GM12875 (cell line): Measurements from ENCODE around the gene GPR171.

Experiments used
- H3K4me3 ChIP-seq: one replicate; pipeline ENCODE4 v1.5.1; 2011; ENCODE audit warnings: low read depth, low read length, control low read depth
- TF ChIP-seq, protein P1 (sequence below): IDR thresholded peaks from 2 replicates; pipeline ENCODE4 v1.5.1; 2011; ENCODE audit warnings: low read depth, mild to moderate bottlenecking, control low read depth, inconsistent platforms, low read length, moderate library complexity, borderline replicate concordance; ENCODE audit not compliant: insufficient read depth

The GPR171 gene

DNA sequence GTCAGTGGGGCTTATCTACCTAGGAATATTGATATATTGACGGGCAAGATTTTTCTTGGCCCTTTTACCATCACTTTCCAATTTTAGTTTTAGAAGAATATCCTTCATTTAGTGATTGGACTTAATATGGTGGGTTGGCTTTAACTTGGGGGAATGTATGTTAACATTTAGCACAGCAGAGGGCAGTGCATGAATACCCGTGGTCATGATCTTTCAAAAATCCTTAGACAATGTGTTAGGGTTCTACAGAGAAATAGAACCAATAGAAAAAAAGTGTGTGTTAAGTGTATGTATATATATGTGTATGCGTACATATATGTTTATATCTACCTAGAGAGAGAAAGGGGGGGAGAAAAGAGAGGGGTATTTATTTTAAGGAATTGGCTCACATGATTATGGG lies 36.9 kb downstream of the GPR171 start:
- TF ChIP-seq, protein P1, sequence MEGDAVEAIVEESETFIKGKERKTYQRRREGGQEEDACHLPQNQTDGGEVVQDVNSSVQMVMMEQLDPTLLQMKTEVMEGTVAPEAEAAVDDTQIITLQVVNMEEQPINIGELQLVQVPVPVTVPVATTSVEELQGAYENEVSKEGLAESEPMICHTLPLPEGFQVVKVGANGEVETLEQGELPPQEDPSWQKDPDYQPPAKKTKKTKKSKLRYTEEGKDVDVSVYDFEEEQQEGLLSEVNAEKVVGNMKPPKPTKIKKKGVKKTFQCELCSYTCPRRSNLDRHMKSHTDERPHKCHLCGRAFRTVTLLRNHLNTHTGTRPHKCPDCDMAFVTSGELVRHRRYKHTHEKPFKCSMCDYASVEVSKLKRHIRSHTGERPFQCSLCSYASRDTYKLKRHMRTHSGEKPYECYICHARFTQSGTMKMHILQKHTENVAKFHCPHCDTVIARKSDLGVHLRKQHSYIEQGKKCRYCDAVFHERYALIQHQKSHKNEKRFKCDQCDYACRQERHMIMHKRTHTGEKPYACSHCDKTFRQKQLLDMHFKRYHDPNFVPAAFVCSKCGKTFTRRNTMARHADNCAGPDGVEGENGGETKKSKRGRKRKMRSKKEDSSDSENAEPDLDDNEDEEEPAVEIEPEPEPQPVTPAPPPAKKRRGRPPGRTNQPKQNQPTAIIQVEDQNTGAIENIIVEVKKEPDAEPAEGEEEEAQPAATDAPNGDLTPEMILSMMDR, result no peak
- H3K4me3 ChIP-seq, result no peak overlapping the region

DNA sequence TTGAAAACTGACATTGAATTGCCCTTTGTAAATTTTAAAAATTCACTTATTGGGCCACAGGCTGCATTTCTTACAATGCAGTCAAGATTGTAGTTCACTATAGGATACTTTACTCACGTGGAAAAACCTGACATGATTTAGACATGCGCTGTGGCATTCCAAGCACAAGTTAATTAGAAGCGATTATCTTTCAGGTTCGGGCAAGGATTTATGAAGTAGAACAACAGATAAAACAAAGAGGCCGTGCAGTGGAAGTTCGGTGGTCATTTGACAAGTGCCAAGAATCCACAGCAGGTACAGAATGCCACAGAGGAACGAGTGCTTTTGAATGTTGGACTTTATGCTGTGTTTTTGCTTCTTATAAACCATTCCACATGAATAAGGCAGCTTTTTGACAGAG lies 37.8 kb downstream of the GPR171 start:
- H3K4me3 ChIP-seq, result no peak overlapping the region
- TF ChIP-seq, protein P1, result no peak

DNA sequence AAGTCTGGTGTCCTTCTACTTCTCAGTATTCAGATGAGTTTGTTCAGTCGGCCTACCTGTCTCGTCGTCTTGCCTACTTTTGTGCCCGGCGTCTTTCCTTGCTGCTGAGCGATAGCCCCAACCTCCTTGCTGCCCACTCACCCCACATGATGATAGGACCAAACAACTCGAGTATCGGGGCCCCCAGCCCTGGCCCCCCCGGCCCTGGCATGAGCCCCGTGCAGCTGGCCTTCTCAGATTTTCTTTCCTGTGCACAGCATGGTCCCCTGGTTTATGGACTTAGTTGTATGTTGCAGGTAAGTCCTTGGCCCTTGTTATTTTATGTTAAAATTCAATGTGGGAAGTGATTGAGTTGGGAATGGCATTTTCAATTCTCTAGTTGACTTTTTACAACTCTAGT lies 43.2 kb downstream of the GPR171 start:
- TF ChIP-seq, protein P1, result no peak
- H3K4me3 ChIP-seq, result no peak overlapping the region

DNA sequence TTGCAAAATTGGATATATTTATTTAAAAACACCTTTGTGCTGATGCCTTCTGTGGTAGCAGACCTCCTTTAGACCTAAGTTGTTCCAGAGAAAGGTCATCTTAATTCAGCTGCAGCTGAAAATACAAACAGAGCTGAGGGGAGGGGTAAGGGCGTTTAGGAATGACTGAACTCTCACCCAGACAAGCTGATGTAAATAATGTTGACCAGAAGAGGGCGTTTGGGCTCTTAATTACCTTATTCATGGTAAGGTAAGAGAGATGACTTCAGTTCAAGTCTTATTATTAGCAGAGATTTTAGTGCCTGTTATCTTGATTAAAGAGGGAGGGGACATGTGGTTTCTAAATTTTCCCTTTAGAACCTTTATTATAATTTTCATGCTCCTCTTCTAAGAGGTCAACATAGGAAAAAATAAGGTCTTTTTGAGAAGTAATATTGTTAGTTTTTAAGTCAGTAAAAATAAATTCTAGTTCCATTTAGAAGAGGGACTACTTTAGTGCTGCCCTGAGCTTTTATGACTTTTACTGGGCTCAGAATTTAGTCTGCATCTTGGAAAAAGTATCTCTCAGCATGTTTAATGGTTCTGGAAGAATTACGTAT lies 46.3 kb downstream of the GPR171 start:
- TF ChIP-seq, protein P1, result peak; percentile 57; the same call in 1 of the 2 replicates
- H3K4me3 ChIP-seq, result no peak overlapping the region

DNA sequence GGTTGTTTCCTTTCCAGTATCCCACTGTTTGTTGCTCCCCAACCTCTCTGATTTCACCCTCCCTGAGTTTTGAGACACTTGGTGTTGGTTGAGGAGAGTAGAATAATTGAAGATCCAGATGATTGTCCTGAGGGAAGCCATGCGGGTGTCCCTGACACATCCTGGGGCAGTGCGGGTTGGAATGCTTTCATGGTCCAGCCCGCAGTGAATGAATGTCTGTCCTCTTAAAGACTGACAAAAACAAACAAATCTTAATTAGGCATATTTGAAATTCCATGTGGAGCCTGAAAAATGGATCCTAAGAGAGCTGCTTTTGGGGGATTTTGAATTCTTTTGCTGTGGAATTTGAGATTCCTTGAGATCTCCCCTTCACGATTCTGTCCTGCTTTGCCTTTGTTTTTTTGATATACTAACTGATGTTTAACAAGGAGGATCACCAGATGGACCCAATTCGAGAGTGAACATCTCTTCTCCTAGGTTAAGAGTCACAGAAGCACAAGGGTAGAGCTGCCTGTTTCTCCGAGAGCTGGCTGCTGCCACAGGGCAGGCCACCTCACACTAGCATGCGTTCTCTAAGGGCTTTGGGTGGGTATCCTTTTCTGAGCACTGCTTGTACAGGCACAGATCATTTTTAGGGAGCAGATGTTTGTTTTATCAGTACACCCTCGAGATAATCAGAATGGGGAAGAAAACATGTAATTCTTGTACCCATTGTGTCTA lies 47.4 kb downstream of the GPR171 start:
- TF ChIP-seq, protein P1, result no peak
- H3K4me3 ChIP-seq, result no peak overlapping the region

DNA sequence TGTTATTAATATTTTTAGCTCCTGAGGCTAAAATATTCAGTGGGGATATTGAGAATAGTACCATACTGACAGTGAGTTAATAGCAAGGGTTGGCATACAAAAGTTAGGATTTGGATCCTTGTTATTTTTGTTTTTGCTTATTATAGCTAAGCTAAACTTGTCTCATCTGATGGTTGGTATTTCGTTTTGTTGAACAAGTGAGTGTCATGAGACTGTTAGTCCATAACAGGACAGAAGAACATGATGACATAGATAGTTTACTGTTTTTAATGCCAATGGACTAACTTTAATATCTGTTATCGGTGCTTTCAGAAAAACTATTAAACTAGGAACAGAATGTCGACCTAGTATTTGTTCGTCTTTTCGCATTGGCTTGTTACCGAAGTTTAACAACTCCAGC lies 48.5 kb downstream of the GPR171 start:
- TF ChIP-seq, protein P1, result no peak
- H3K4me3 ChIP-seq, result no peak overlapping the region
